T47D (cell line): Measurements from ENCODE around the gene UQCRH.

Source experiments
- DNase-seq, 2 experiments: peaks; one replicate each; pipeline versions ENCODE4 v3.0.0 to v3.0.0-alpha.2; 2011 to 2012; ENCODE audit warnings: low read depth in 1 of 2, low spot score in 1 of 2
- JUND ChIP-seq: IDR thresholded peaks from 2 replicates; pipeline ENCODE4 v1.6.1; 2012; ENCODE audit warnings: low read depth
- in situ Hi-C: cut with HindIII; loops from 2 replicates; pipeline ENCODE4 v1.10.0; 2016; ENCODE audit warnings: low sequenced_read_pairs, low pct_unique_long_range_greater_than_20kb

Gene UQCRH

GRCh38 chr1:46284058-46284457 lies 19.4 kb upstream of the UQCRH start:
- in situ Hi-C loops = no loop called here
- TF ChIP-seq JUND = no peak
- no peak for DNase-seq

GRCh38 chr1:46284597-46285564 lies 18.6 kb upstream of the UQCRH start:
- DNase-seq = no peak
- in situ Hi-C loops = no loop called here
- TF ChIP-seq JUND = no peak

DNA sequence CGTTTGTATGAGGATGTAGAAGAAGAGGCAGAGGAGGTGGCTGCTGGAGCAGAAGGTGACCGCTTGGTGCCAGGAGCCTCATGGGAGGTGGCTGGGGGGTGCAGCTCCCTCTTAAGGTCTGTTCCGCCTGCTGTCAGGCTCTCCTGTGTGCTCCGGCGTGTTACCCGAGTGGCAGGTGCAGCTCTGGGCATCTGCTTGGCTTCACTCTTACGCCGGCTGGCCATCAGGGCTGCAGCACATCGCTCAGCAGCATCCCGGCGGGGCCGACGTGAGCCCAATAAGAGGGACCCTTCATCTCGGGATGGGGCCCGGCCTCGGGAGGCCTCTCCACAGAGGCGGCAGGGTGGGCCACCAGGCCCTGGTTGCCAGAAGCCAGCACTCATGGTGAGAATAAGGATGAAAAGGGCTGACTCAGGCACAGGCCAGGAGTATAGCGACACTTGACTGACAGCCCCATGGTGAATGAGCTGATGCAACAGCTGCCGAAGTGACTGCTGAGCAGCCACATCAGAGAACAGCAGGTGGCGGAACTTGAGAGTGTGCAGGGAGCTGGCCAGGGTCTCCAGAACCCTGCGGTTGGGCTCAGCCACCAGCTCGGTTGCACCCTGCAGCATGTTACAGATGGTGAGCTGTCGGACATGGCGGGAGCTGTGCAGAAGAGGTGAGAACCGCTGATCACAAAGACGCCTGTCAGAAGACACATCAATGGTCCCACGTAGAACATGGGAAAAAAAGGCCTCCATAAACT lies 17.6 kb upstream of the UQCRH start:
- in situ Hi-C loops = no loop called here
- no peak for TF ChIP-seq JUND
- no peak for DNase-seq

DNA sequence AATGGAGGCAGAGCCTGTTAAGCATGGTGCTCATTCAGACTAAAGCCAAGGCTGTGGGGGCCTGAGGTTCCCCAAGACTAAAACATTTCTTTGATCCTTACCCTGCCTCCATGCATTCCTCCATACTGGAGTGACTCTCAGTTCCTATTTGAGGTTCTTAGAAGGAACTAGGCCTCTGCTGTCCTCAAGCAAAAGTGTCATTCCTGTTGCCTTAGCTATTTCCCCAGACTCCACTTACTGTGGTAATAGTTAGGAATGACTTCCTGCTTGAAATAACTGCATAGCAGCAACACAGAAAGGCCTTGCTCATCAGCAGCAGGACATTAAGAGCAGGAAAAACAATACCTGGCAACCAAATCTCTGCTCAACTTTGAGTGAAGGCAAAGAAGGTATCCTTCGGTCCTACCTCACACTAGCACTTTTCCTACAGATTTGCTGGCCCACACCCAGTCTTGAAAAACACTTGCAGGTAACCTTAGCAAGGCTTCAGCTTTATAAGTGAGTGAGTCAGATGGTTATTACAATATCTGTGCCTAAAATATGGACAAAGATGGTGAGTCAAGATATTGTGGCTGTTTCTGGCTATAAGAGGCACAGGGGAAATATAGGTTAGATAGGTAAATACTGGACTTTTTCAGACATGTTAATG lies 14.9 kb upstream of the UQCRH start:
- no peak for DNase-seq
- no peak for TF ChIP-seq JUND
- in situ Hi-C loops = no loop called here

- TF ChIP-seq JUND = no peak
- in situ Hi-C loops = no loop called here
- no peak for DNase-seq
Measured at GRCh38 chr1:46289134-46289494, 14.4 kb upstream of the UQCRH start.

- TF ChIP-seq JUND = no peak
- in situ Hi-C loops = no loop called here
- DNase-seq = no peak
Measured at GRCh38 chr1:46289976-46290375, 13.5 kb upstream of the UQCRH start.

GRCh38 chr1:46295306-46295705 lies 8.2 kb upstream of the UQCRH start:
- TF ChIP-seq JUND = no peak
- in situ Hi-C loops = no loop called here
- DNase-seq = no peak

GRCh38 chr1:46298387-46298786 lies 5.1 kb upstream of the UQCRH start:
- in situ Hi-C loops = no loop called here
- no peak for TF ChIP-seq JUND
- DNase-seq = no peak

GRCh38 chr1:46300673-46301405 lies 2.7 kb upstream of the UQCRH start:
- in situ Hi-C loops = no loop called here
- TF ChIP-seq JUND = no peak
- DNase-seq = no peak

DNA sequence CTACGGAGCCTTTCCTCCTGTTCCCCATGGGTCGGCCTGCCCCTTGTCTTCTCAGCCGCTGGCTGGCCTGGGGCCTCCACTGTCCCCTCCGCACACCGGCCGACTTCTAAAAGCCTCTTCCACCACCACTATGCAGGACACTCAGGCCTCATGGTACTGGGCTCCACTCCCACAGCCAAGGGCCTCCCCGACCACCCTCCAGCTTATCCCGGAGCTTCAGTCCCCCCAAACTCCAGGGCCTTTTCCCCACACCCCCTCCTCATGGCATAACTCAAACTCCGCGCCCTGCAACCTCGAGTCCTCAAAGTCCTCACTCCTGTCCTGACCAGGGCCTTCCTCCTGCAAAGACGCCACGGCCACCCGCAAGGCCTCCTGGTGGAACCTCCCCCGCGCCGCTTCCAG lies 2.1 kb upstream of the UQCRH start:
- DNase-seq = no peak
- in situ Hi-C loops = no loop called here

DNA sequence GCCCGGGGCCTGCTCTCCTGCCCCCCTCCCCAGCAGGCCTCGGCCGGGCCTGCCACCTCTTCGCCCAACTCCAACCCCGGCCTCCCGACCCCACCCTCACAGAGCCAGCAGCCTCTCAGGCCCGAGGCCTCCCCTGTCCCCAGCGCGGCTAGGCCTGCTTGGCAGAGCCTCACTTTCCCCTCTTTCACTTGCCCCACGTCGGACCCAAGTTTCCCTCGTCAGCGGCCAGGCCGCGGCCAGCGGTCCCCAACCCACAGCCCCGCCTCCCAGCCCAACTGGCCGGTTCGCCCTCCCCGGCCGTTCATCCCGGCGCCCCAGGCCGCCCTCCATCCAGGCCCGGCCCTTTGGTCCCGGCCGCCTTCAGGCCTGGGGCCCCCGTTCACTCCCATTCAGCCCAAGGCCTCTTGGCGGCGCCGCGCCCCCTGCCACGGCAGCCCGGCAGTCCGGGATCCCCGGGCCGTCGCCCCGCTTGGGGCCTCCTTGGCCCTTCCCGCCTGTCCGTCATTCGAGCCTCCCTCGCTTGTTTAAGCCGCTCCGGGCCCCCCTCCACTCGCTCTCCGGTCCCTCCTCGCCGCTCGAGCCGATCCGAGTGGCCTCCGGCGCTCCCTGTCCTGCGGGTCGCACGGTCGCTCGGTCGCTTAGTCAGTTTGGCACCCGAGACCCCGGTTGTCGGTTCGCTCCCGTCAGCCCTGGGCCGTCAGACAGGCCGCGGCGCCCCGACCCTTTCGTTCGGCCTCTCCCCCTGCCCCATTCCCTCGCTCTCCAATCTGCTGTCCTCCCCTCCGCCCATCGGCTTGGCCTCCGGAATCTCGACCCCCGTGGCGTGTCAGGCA lies 1.5 kb upstream of the UQCRH start:
- no peak for TF ChIP-seq JUND
- in situ Hi-C loops = no loop called here
- DNase-seq = peak in 1 of 2 experiments; percentile 30

More for the DNA sequence above, 2.1 kb upstream of the UQCRH start:
- TF ChIP-seq JUND = no peak
